ENCODE measurements around the gene ENPP6.

- TF ChIP-seq FOXM1 (IDR thresholded peaks at IDR 0.05; ENCODE audit: borderline replicate concordance, low read depth) (no peak), USF1 (IDR thresholded peaks at IDR 0.05) (no peak), YY1 (IDR thresholded peaks at IDR 0.05; ENCODE audit: low read depth) (no peak), REST (IDR thresholded peaks at IDR 0.05; ENCODE audit: low read depth) (no peak)
These were observed 102.3 kb downstream of the ENPP6 start for GRCh38 chr4:184115399-184115798.
